HEK293 (cell line): ENCODE measurements around the gene PRRG4.

Source experiments
- TCF7L2 ChIP-seq: IDR thresholded peaks from 2 replicates; pipeline ENCODE4 v1.6.1; 2011; ENCODE audit warnings: low read depth, mild to moderate bottlenecking, inconsistent platforms, low read length, moderate library complexity, borderline replicate concordance
- YY1 ChIP-seq: fragments of 450-650 bp; formaldehyde crosslinking; IDR thresholded peaks from 2 replicates; pipeline ENCODE4 v1.5.1; 2018; ENCODE audit warnings: missing biosample characterization, missing genetic modification characterization
- ZBTB21 ChIP-seq: fragments of 450-650 bp; formaldehyde crosslinking; IDR thresholded peaks from 2 replicates; pipeline ENCODE4 v1.5.1; 2017; ENCODE audit warnings: missing biosample characterization, missing genetic modification characterization
- ZNF670 ChIP-seq: fragments of 450-650 bp; formaldehyde crosslinking; IDR thresholded peaks from 2 replicates; pipeline ENCODE4 v1.5.1; 2016; ENCODE audit warnings: missing biosample characterization, missing genetic modification characterization, low read depth
- TF ChIP-seq, protein P1 (sequence below): fragments of 450-650 bp; formaldehyde crosslinking; IDR thresholded peaks from 2 replicates; pipeline ENCODE4 v1.5.1; 2016; ENCODE audit warnings: missing biosample characterization, missing genetic modification characterization
- TF ChIP-seq, protein P2 (sequence below): fragments of 450-650 bp; formaldehyde crosslinking; IDR thresholded peaks from 2 replicates; pipeline ENCODE4 v1.5.1; 2016; ENCODE audit warnings: missing biosample characterization, missing genetic modification characterization
- TF ChIP-seq, protein P3 (sequence below): fragments of 450-650 bp; formaldehyde crosslinking; IDR thresholded peaks from 2 replicates; pipeline ENCODE4 v1.5.1; 2016; ENCODE audit warnings: missing biosample characterization, missing genetic modification characterization

DNA sequence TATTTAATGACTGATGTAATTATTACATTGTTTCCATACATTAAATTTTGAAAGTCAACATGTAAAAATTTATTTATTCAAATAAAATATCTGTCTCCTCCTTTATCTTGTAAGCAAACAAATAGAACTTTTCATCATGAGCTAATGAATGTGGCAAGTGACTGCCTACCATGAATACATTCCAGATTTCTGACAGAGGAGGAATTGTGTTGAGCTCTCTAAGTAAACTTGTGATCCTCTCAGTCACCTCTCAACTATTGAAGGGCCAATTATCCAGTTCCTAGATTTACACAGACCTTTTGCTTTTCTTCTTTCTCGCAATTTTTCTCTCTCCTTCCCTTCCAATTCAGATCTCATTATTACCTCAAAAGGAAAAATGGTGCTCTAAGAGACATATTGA, 21.5 kb downstream of the PRRG4 start:
- TF ChIP-seq, protein P1, sequence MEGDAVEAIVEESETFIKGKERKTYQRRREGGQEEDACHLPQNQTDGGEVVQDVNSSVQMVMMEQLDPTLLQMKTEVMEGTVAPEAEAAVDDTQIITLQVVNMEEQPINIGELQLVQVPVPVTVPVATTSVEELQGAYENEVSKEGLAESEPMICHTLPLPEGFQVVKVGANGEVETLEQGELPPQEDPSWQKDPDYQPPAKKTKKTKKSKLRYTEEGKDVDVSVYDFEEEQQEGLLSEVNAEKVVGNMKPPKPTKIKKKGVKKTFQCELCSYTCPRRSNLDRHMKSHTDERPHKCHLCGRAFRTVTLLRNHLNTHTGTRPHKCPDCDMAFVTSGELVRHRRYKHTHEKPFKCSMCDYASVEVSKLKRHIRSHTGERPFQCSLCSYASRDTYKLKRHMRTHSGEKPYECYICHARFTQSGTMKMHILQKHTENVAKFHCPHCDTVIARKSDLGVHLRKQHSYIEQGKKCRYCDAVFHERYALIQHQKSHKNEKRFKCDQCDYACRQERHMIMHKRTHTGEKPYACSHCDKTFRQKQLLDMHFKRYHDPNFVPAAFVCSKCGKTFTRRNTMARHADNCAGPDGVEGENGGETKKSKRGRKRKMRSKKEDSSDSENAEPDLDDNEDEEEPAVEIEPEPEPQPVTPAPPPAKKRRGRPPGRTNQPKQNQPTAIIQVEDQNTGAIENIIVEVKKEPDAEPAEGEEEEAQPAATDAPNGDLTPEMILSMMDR (tag by site-specific recombination): no peak
- TF ChIP-seq TCF7L2: no peak
- no peak for TF ChIP-seq ZBTB21 (tag by site-specific recombination)
- TF ChIP-seq, protein P2, sequence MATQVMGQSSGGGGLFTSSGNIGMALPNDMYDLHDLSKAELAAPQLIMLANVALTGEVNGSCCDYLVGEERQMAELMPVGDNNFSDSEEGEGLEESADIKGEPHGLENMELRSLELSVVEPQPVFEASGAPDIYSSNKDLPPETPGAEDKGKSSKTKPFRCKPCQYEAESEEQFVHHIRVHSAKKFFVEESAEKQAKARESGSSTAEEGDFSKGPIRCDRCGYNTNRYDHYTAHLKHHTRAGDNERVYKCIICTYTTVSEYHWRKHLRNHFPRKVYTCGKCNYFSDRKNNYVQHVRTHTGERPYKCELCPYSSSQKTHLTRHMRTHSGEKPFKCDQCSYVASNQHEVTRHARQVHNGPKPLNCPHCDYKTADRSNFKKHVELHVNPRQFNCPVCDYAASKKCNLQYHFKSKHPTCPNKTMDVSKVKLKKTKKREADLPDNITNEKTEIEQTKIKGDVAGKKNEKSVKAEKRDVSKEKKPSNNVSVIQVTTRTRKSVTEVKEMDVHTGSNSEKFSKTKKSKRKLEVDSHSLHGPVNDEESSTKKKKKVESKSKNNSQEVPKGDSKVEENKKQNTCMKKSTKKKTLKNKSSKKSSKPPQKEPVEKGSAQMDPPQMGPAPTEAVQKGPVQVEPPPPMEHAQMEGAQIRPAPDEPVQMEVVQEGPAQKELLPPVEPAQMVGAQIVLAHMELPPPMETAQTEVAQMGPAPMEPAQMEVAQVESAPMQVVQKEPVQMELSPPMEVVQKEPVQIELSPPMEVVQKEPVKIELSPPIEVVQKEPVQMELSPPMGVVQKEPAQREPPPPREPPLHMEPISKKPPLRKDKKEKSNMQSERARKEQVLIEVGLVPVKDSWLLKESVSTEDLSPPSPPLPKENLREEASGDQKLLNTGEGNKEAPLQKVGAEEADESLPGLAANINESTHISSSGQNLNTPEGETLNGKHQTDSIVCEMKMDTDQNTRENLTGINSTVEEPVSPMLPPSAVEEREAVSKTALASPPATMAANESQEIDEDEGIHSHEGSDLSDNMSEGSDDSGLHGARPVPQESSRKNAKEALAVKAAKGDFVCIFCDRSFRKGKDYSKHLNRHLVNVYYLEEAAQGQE (tag by site-specific recombination): no peak
- TF ChIP-seq, protein P3, sequence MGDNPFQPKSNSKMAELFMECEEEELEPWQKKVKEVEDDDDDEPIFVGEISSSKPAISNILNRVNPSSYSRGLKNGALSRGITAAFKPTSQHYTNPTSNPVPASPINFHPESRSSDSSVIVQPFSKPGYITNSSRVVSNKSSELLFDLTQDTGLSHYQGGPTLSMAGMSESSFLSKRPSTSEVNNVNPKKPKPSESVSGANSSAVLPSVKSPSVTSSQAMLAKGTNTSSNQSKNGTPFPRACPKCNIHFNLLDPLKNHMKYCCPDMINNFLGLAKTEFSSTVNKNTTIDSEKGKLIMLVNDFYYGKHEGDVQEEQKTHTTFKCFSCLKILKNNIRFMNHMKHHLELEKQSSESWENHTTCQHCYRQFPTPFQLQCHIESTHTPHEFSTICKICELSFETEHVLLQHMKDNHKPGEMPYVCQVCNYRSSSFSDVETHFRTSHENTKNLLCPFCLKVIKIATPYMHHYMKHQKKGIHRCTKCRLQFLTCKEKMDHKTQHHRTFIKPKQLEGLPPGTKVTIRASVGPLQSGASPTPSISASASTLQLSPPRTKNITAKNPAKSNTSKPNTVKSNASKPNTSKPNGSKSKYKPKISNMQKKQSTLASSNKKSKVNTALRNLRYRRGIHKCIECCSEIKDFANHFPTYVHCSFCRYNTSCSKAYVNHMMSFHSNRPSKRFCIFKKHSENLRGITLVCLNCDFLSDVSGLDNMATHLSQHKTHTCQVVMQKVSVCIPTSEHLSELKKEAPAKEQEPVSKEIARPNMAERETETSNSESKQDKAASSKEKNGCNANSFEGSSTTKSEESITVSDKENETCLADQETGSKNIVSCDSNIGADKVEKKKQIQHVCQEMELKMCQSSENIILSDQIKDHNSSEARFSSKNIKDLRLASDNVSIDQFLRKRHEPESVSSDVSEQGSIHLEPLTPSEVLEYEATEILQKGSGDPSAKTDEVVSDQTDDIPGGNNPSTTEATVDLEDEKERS (tag by site-specific recombination): no peak
- no peak for TF ChIP-seq ZNF670
- TF ChIP-seq YY1 (tag by site-specific recombination): no peak
